Left ventricle myocardium inferior (tissue), 1 donor: ENCODE data around the gene ERCC1. TPM values are rescaled to one million over a fixed set of nuclear protein-coding genes. Genes with fewer than 3 reads are reported as not detected.

Source experiments
- DNase-seq: peaks from one replicate; pipeline ENCODE4 v3.0.0-alpha.2; 2020
- H3K27ac ChIP-seq: fragments of 200-600 bp; replicated peaks from 2 replicates; pipeline ENCODE4 v1.8.0; 2021
- H3K27me3 ChIP-seq: fragments of 200-600 bp; 2 replicates; pipeline ENCODE4 v1.8.0; 2021; ENCODE audit warnings: low read depth
- H3K36me3 ChIP-seq: fragments of 200-600 bp; 2 replicates; pipeline ENCODE4 v1.8.0; 2021
- H3K4me1 ChIP-seq: fragments of 200-600 bp; 2 replicates; pipeline ENCODE4 v1.8.0; 2021
- H3K4me3 ChIP-seq: fragments of 200-600 bp; 2 replicates; pipeline ENCODE4 v1.8.0; 2021; ENCODE audit warnings: mild to moderate bottlenecking, moderate library complexity
- H3K9me3 ChIP-seq: fragments of 200-600 bp; replicated peaks from 2 replicates; pipeline ENCODE4 v1.8.0; 2021
- intact Hi-C: fragments of 100-400 bp; cut with micrococcal nuclease; formaldehyde crosslinking; loops from one replicate; pipeline ENCODE4 v1.11.0; 2022
- total RNA-seq: library from RNA; stranded (reverse); fragmentation: NEBNext Ultra II Directional; extraction: Animal tissue kit (Norgen Biotek cat#: 25700); gene quantifications from one replicate; pipeline ENCODE4 v1.2.1, GENCODE V29; 2021
- TF ChIP-seq, protein P1 (sequence below): fragments of 200-600 bp; IDR thresholded peaks from 2 replicates; pipeline ENCODE4 v1.8.0; 2021; ENCODE audit warnings: antibody characterized with exemption, mild to moderate bottlenecking, borderline replicate concordance
- donor health status: DM: no; HTN: yes; CAD: no; lungs with severe emphysema.

ERCC1 gene
- total RNA-seq, 1 donor from 2014 or later, result 108 TPM

- Histone ChIP-seq H3K36me3 (no peaks in the 10 kb centered on the region), H3K9me3 (no peaks in the 10 kb centered on the region), H3K4me1 (peaks cover 46% of the 10 kb centered on the region), H3K27me3 (no peaks in the 10 kb centered on the region), H3K27ac (peak overlapping the region; percentile 82), H3K4me3 (no peak overlapping the region)
- no peak for DNase-seq
- intact Hi-C loops, result no loop called here
- TF ChIP-seq, protein P1, sequence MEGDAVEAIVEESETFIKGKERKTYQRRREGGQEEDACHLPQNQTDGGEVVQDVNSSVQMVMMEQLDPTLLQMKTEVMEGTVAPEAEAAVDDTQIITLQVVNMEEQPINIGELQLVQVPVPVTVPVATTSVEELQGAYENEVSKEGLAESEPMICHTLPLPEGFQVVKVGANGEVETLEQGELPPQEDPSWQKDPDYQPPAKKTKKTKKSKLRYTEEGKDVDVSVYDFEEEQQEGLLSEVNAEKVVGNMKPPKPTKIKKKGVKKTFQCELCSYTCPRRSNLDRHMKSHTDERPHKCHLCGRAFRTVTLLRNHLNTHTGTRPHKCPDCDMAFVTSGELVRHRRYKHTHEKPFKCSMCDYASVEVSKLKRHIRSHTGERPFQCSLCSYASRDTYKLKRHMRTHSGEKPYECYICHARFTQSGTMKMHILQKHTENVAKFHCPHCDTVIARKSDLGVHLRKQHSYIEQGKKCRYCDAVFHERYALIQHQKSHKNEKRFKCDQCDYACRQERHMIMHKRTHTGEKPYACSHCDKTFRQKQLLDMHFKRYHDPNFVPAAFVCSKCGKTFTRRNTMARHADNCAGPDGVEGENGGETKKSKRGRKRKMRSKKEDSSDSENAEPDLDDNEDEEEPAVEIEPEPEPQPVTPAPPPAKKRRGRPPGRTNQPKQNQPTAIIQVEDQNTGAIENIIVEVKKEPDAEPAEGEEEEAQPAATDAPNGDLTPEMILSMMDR, result no peak
These were observed 28.2 kb upstream of the ERCC1 start for GRCh38 chr19:45451850-45452387.

DNA sequence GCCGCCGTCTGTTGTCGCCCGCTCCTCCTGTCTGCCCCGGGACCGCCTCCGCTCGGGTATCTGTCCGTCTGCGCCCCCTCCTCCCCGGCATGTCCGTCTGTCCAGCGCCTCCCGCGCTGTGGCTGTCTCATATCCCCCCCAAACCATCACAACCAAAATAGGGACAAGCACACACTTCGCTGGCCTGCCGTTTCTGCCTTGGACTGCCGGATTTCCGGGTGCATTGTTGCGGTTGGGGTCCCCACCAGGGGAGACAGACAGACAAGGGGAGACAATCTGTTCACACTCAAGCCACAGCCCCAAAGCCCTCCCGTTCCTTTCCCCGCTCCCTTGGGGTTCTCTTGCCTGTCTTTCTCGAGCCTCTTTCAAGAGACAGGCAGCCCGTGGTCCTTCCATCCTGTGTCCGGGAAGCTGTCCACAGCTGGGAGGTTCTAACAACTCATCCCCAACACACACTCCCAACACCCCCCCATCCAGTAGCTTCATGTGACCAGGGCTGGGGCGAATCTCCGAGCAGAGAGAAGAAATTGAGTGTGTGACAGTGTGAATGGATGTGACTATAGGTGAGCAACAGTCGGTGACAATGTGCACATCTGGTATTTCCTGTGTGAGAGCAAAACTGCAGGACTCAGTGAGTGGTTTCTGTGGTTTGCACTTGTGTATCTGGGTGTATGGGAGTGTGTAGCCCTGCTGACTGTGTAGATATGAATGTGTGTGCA is 27.6 kb upstream of the ERCC1 start:
- Histone ChIP-seq H3K9me3 (no peaks in the 10 kb centered on the region), H3K27ac (peak overlapping the region; percentile 82), H3K36me3 (no peaks in the 10 kb centered on the region), H3K4me1 (peaks cover 44% of the 10 kb centered on the region), H3K27me3 (no peaks in the 10 kb centered on the region), H3K4me3 (peak overlapping the region; percentile 78)
- TF ChIP-seq, protein P1, result no peak
- no peak for DNase-seq
- intact Hi-C loops, result no loop called here

DNA sequence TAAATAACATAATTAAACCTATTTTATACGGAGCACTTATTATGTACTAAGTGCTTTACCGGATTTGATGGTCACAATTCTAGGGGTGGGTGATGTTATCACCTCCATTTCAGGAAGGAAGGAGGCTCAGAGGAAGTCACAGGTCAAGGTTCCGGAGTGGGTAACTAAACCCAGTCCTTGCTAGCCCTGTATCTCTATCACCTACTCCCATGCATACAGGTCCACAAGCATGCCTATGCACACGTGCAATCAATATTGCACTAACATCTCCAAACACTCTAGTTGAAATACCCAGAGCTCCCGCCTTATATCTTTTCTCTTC is 26.3 kb upstream of the ERCC1 start:
- intact Hi-C loops, result no loop called here
- Histone ChIP-seq H3K4me1 (peaks cover 33% of the 10 kb centered on the region), H3K4me3 (peak overlapping the region; percentile 78)

DNA sequence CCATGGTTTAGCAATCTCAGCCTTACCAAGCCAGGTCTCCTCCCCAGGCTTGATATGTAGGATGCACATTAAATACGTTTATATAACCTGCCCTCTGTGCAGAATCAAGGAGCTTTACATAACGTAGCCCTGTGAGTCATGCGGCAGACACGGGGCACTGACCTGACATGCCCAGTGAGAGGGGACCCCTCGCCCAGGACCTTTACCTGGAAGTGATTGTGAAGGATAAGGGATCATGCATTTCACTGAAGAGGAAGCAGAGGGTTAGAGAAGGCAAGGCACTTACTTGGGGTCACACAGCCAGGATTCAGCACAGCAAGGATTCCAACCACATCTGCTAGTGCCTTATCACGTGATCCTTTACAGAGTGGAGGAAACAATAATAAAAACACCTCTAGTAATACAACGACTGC is 25.2 kb upstream of the ERCC1 start:
- Histone ChIP-seq H3K27ac (no peak overlapping the region), H3K4me3 (no peak overlapping the region), H3K4me1 (peaks cover 38% of the 10 kb centered on the region), H3K27me3 (no peaks in the 10 kb centered on the region), H3K36me3 (no peaks in the 10 kb centered on the region), H3K9me3 (no peaks in the 10 kb centered on the region)
- intact Hi-C loops, result no loop called here
- TF ChIP-seq, protein P1, result no peak
- no peak for DNase-seq

More for the DNA sequence above, 26.3 kb upstream of the ERCC1 start:
- H3K9me3 ChIP-seq, result no peaks in the 10 kb centered on the region
- TF ChIP-seq, protein P1, result no peak
- no peak for DNase-seq
- H3K27ac ChIP-seq, result peak overlapping the region; percentile 82
- H3K27me3 ChIP-seq, result no peaks in the 10 kb centered on the region
- H3K36me3 ChIP-seq, result no peaks in the 10 kb centered on the region

DNA sequence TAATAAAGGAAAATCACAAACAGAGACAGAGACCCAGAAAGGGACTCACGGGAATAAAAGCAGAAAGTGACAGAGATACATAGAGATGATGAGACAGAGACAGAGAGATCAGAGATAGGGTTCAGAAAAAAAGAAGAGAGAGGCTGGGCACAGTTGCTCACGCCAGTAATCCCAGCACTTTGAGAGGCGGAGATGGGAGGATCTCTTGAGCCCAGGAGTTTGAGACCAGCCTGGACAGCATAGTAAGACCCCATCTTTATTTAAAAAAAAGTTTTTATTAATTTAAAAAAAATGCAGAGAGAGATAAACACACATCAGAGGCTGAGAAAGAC is 24.7 kb upstream of the ERCC1 start:
- no peak overlapping the region for H3K27ac ChIP-seq
- intact Hi-C loops, result no loop called here
- no peaks in the 10 kb centered on the region for H3K36me3 ChIP-seq
- no peak overlapping the region for H3K4me3 ChIP-seq
- no peaks in the 10 kb centered on the region for H3K9me3 ChIP-seq
- TF ChIP-seq, protein P1, result no peak
- no peaks in the 10 kb centered on the region for H3K27me3 ChIP-seq
- no peak for DNase-seq
- H3K4me1 ChIP-seq, result peaks cover 41% of the 10 kb centered on the region
